IPS DF 6.9 (cell line): ENCODE results near the gene TMOD1.

Source experiments
- DNase-seq: peaks from one replicate; pipeline ENCODE4 v3.0.0-alpha.2; 2013; ENCODE audit warnings: low read depth, low spot score
- H3K27ac ChIP-seq: one replicate; pipeline ENCODE4 v1.5.1; 2013; ENCODE audit warnings: low read length, control low read depth
- H3K27me3 ChIP-seq: 2 replicates; pipeline ENCODE4 v1.6.1; 2013; ENCODE audit warnings: mild to moderate bottlenecking, low read length; ENCODE audit not compliant: control insufficient read depth, insufficient read depth
- H3K36me3 ChIP-seq: 2 replicates; pipeline ENCODE4 v1.6.1; 2013; ENCODE audit warnings: low read length; ENCODE audit not compliant: control insufficient read depth, insufficient read depth
- H3K4me1 ChIP-seq: 2 replicates; pipeline ENCODE4 v1.6.1; 2013; ENCODE audit warnings: low read length; ENCODE audit not compliant: control insufficient read depth, insufficient read depth
- H3K4me3 ChIP-seq: 2 replicates; pipeline ENCODE4 v1.5.1; 2013; ENCODE audit warnings: mild to moderate bottlenecking, low read length
- H3K9me3 ChIP-seq: 2 replicates; pipeline ENCODE4 v1.6.1; 2013; ENCODE audit warnings: low read length, inconsistent platforms; ENCODE audit not compliant: control insufficient read depth, insufficient read depth
- WGBS: extraction: QIAGEN DNeasy Blood & Tissue Kit; methylation state at CpG from one replicate; pipeline ENCODE4 v1.1.7; 2013; ENCODE audit warnings: mixed read lengths, missing lambda C conversion rate; ENCODE audit not compliant: insufficient read length, insufficient coverage; 5-methylcytosine and 5-hydroxymethylcytosine counted together

The TMOD1 gene

GRCh38 chr9:97529363-97530076, 28.1 kb downstream of the TMOD1 start:
- DNase-seq: no peak
- H3K27me3 ChIP-seq: no peaks in the 10 kb centered on the region
- H3K36me3 ChIP-seq: no peaks in the 10 kb centered on the region
- H3K4me1 ChIP-seq: peaks cover 8% of the 10 kb centered on the region; the same call in 1 of the 2 replicates
- no CpG with 5 or more reads among the region's 11 CpGs for WGBS
- no peak overlapping the region for H3K4me3 ChIP-seq
- no peak overlapping the region for H3K27ac ChIP-seq
- no peaks in the 10 kb centered on the region for H3K9me3 ChIP-seq

GRCh38 chr9:97531888-97532376, 30.5 kb downstream of the TMOD1 start:
- no peaks in the 10 kb centered on the region for H3K27me3 ChIP-seq
- no peak for DNase-seq
- no peak overlapping the region for H3K27ac ChIP-seq
- WGBS: no CpG with 5 or more reads among the region's 9 CpGs
- no peaks in the 10 kb centered on the region for H3K9me3 ChIP-seq
- H3K36me3 ChIP-seq: no peaks in the 10 kb centered on the region
- no peak overlapping the region for H3K4me3 ChIP-seq
- peaks cover 8% of the 10 kb centered on the region; the same call in 1 of the 2 replicates for H3K4me1 ChIP-seq

- Histone ChIP-seq H3K4me1 (no peaks in the 10 kb centered on the region), H3K9me3 (no peaks in the 10 kb centered on the region), H3K27me3 (no peaks in the 10 kb centered on the region), H3K36me3 (no peaks in the 10 kb centered on the region), H3K27ac (no peak overlapping the region), H3K4me3 (no peak overlapping the region)
- WGBS: no CpG with 5 or more reads among the region's 3 CpGs
- DNase-seq: no peak
These were observed 32.7 kb downstream of the TMOD1 start for GRCh38 chr9:97534185-97534584.

- no peak overlapping the region for H3K4me3 ChIP-seq
- H3K36me3 ChIP-seq: no peaks in the 10 kb centered on the region
- no peaks in the 10 kb centered on the region for H3K9me3 ChIP-seq
- WGBS: no CpG with 5 or more reads among the region's 10 CpGs
- no peaks in the 10 kb centered on the region for H3K4me1 ChIP-seq
- no peak overlapping the region for H3K27ac ChIP-seq
- H3K27me3 ChIP-seq: no peaks in the 10 kb centered on the region
- no peak for DNase-seq
These were observed 33.6 kb downstream of the TMOD1 start for GRCh38 chr9:97534961-97535594.

- no peaks in the 10 kb centered on the region for H3K36me3 ChIP-seq
- no peak overlapping the region for H3K4me3 ChIP-seq
- no peak for DNase-seq
- WGBS: no CpG with 5 or more reads among the region's 5 CpGs
- no peaks in the 10 kb centered on the region for H3K9me3 ChIP-seq
- H3K27me3 ChIP-seq: no peaks in the 10 kb centered on the region
- no peaks in the 10 kb centered on the region for H3K4me1 ChIP-seq
- no peak overlapping the region for H3K27ac ChIP-seq
These were observed 34.3 kb downstream of the TMOD1 start for GRCh38 chr9:97535771-97536170.

- Histone ChIP-seq H3K27me3 (no peaks in the 10 kb centered on the region), H3K36me3 (no peaks in the 10 kb centered on the region), H3K4me3 (no peak overlapping the region), H3K4me1 (no peaks in the 10 kb centered on the region), H3K27ac (no peak overlapping the region), H3K9me3 (no peaks in the 10 kb centered on the region)
- DNase-seq: no peak
- no CpG with 5 or more reads among the region's 9 CpGs for WGBS
These were observed 35.0 kb downstream of the TMOD1 start for GRCh38 chr9:97536480-97536879.

- H3K27me3 ChIP-seq: no peaks in the 10 kb centered on the region
These were observed 42.1 kb downstream of the TMOD1 start for GRCh38 chr9:97543561-97543960.

GRCh38 chr9:97545486-97545885, 44.0 kb downstream of the TMOD1 start:
- no peaks in the 10 kb centered on the region for H3K27me3 ChIP-seq
- H3K36me3 ChIP-seq: no peaks in the 10 kb centered on the region
- DNase-seq: no peak
- WGBS: no CpG with 5 or more reads among the region's 8 CpGs
- no peak overlapping the region for H3K4me3 ChIP-seq
- H3K9me3 ChIP-seq: no peaks in the 10 kb centered on the region
- H3K4me1 ChIP-seq: peaks cover 1% of the 10 kb centered on the region
- no peak overlapping the region for H3K27ac ChIP-seq

More at GRCh38 chr9:97543561-97543960, 42.1 kb downstream of the TMOD1 start:
- no peak overlapping the region for H3K27ac ChIP-seq
- no peak for DNase-seq
- H3K4me1 ChIP-seq: peaks cover 1% of the 10 kb centered on the region
- H3K4me3 ChIP-seq: no peak overlapping the region
- WGBS: no CpG with 5 or more reads among the region's 1 CpG
- no peaks in the 10 kb centered on the region for H3K9me3 ChIP-seq
- H3K36me3 ChIP-seq: no peaks in the 10 kb centered on the region

GRCh38 chr9:97547098-97547829, 45.8 kb downstream of the TMOD1 start:
- DNase-seq: no peak
- peaks cover 1% of the 10 kb centered on the region for H3K4me1 ChIP-seq
- H3K9me3 ChIP-seq: no peaks in the 10 kb centered on the region
- H3K27ac ChIP-seq: no peak overlapping the region
- WGBS: no CpG with 5 or more reads among the region's 3 CpGs
- H3K4me3 ChIP-seq: no peak overlapping the region
- H3K27me3 ChIP-seq: no peaks in the 10 kb centered on the region
- no peaks in the 10 kb centered on the region for H3K36me3 ChIP-seq

- WGBS: no CpG with 5 or more reads among the region's 5 CpGs
These were observed 46.9 kb downstream of the TMOD1 start for GRCh38 chr9:97548379-97548778.

More at GRCh38 chr9:97548379-97548778, 46.9 kb downstream of the TMOD1 start:
- no peak overlapping the region for H3K27ac ChIP-seq
- no peaks in the 10 kb centered on the region for H3K27me3 ChIP-seq
- no peak for DNase-seq
- no peaks in the 10 kb centered on the region for H3K36me3 ChIP-seq
- H3K4me3 ChIP-seq: no peak overlapping the region
- H3K4me1 ChIP-seq: no peaks in the 10 kb centered on the region; the same call in 1 of the 2 replicates
- H3K9me3 ChIP-seq: no peaks in the 10 kb centered on the region
